GM18909 (cell line): ENCODE data around the gene MFAP4.

Experiments
- ATAC-seq: cut with Tn5 transposase; IDR thresholded peaks from one replicate; pipeline ENCODE4 v1.9.1; 2021; ENCODE audit warnings: mild to moderate bottlenecking; ENCODE audit not compliant: unreplicated experiment, poor library complexity

The MFAP4 gene, protein sequence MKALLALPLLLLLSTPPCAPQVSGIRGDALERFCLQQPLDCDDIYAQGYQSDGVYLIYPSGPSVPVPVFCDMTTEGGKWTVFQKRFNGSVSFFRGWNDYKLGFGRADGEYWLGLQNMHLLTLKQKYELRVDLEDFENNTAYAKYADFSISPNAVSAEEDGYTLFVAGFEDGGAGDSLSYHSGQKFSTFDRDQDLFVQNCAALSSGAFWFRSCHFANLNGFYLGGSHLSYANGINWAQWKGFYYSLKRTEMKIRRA

DNA sequence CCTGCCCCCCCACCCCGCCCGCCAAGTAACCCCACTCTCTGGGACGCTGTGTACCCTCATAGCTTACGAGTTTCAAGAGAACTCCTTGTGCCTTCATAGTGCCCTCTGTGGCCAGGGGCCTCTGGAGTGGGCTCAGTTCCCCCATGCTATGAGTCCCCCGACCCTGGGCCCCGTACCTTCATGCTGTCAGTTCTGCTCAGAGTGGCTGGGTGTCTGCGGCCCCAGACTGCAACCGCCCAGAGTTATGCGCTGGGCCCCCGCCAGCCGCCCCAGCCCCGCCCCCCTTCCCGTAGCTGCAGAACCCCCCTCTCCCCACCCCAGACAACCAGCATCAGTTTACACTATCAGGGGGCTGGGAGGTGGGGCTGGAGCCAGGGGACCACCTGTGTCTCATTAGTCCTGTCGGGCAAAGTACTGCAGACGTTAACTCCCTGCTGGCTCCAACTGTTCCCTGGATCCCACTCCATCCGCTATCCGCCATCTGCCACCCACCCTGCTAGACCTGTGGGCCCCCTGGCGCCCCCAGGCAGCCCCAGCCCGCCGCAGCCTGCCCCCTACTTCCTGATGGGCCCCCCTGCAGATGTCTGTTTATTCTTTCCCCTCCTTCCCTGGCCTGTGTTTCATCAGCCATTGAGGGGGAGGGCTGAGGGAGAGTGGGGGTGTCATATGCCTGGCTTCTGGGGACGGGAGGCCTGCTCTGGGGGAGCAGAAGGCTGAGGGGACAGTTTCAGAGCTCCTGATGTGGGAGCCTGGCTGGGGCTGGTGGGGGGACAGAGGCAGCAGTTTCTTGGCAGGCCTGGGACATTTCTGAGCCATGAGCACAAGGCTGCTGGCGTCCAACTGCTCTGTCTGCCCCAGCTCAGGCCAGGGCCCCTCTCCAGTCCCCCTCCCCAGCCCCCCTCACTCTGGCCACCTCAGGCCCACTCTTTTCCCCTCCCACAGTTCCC, at the start of gene MFAP4:
MFAP4 (minus strand) TSS at position 217 of the 947 bp plus-strand sequence; CDS start at position 182, 35 bp downstream.
- no peak for ATAC-seq

DNA sequence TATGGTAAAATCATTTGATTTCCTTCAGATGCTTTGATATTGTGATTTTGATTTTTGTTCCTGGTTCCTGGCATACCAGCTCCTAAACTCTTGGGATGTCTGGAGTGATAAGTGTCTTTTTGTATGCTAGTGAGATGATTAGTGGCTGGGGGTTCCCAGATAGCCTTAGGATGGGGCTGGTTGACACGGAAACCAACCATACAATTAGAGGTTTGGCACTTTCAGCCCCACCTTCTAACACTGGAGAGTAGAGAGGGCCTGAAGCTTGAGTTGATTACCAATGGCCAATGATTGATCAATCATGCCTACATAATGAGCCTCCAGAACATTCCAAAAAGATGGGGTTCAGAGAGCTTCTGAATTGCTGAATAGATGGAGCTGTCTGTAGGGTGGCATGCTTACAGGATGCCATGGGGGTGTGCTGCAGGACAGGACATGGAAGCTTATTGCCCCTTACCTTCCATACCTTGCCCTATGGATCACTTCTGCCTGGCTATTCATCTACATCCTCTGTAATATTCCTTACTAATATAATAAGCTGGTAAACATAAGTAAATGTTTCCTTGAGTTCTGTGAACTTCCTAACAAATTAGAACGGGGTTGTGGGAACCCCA, 46.8 kb upstream of the MFAP4 start:
- ATAC-seq, result no peak

DNA sequence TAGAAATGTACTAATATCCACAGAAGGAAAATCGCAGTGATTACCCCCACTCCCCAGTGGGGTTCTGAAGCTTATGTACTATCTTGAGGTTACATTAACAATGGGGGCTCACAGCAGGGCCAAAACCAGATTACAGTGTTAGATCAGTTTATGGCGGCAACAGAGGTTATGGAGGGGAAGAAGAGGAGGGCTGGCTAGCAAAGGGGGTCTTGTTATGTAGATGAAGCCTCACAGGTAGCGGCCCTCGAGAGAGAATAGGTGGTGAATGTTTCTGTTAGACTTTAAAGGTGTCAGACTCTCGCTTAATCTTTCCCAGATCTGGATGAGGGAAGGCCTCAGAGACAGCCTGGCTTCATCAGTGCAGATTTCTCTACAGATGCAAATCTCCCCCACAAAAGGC, 46.3 kb upstream of the MFAP4 start:
- no peak for ATAC-seq

DNA sequence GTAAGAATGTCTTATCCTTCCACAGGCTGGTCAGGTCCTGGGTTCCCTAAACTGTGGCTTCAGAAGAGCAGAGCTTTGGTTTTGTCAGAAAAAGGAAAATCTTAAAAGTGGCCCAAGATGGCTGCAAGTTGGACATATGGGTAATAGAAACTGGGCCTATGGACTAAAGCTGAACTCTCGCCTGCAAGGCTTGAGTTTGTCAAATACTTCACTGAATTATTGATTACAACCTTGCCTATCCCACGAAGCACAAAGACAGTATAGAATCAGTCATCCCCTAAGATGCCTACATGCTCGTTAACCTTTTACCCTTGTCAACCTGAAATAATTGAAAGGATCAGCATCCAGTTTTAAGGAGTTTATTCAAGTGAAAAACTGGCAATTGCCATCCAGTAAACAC, 44.7 kb upstream of the MFAP4 start:
- ATAC-seq, result no peak

DNA sequence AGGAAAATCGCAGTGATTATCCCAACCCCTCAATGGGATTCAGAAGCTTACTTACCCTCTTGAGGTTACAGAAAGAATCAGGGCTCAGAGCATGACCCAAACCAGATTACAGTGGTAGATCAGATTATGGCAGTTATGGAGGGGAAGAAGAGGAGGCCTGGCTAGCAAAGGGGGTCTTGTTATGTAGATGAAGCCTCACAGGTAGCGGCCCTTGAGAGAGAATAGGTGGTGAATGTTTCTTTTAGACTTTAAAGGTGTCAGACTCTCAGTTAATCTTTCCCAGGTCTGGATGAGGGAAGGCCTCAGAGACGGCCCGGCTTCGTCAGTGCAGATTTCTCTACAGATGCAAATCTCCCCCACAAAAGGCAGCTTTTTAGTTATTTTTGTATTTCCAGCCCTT, 39.6 kb upstream of the MFAP4 start:
- ATAC-seq, result no peak

DNA sequence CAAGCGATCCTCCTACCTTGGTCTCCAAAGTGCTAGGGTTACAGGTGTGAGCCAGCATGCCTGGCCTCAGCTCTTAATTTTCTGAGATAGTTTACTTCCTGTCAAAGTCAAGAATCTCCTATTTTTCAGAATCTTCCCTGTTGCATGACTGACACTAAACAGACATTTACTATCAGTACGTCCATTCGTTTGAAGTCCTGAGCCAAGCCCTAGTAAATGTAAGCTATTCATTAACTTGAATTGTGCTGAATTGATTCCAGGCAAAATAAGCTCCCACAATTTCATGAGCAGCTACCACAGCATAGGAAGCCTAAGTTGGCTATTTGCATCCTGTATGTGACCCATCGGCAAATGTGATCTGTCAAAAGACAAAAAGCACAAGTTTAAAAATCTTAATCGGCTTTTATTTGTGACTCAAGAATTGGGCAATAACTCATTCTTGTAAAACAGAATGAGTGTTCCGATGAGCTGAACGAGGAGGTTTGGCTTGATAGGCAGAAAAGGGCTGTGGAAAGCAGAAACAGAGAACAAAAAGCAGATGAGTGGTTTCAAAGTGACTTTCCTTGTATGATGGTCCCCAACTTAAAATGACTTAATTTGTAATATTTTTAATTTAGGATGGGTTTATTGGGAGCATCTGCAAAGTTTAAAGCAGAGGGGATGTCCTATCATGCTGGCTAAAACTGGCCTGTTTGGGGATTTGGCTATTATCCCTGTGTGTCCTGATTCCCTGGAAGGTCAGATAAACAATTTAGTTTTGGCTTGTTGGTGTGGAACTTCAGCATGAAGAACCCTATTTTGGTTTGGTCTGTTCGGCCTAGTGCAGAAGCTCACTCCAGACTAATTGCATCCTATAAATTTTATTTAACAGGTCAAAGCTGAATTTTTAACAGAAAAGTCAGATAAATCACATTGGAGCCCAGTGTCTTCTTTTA, 38.2 kb upstream of the MFAP4 start:
- no peak for ATAC-seq

DNA sequence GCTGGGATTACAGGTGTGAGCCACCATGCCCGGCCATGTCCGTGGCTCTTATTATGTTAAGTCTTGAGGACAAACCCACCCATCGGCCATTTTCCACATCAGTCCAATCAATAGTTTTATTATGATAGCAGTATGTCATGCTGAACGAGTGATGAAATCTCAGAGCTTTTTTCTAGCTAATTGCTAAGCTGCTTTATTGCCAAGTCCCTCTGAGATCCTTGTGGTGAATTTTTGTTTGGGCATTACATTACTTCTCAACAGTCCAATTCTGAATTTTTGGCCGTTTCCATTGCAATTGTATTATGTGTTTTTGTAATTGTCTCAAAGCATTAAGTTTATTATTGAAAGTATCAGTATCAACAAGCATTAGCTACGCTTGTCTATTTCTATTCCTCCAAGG, 34.9 kb upstream of the MFAP4 start:
- ATAC-seq, result no peak

DNA sequence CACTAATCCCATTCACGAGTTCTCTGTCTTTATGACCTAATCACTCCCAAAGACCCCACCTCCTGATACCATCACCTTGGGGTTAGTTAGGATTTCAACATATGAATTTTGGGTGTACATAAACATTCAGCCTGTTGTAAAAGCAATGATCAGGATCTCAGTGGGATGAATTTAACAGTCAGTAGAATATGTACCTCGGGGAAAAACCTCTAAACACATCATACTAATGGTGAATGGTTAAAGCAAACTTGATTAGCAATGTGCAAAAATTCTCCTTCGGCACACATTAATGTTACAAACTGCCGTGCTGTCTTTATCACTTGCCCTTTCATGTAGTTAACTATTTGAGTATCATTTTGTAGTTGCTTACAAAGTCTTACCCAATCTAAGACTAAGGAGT, 34.2 kb upstream of the MFAP4 start:
- ATAC-seq, result no peak

DNA sequence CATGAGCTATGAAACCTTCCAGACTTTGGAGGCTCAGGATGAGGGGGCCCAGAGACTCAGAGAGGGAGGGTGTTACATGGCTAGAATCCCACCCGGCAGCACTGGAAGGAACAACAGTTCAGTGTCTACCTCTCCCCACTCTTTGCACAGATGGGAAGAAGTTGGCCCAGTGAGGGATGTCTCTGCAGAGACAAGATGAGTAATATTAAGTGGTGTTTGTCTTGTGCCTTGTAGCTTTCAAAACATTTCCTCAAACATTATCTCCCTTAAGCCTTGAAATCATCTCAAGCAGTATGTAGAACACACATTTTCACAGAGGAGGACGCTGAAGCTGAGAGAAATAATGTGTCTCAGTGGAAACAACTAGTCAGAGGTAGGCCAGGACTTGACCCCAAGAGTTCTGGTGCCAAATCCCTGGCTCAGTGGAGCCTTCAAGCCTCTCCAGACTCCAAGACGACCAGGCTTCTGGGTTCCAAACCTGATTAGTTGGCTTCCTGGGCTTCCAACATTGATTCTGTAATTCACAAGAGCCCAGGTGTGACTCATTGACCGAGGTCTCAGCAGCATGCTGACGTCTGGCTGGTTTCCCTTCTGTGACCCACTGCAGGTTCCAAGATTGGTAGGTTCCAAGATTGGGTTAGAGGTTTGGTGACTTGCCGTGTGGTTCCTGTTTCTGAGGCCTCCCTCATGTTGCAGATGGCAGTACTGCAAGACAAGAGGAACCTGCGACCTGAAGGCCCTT, 31.4 kb upstream of the MFAP4 start:
- no peak for ATAC-seq

DNA sequence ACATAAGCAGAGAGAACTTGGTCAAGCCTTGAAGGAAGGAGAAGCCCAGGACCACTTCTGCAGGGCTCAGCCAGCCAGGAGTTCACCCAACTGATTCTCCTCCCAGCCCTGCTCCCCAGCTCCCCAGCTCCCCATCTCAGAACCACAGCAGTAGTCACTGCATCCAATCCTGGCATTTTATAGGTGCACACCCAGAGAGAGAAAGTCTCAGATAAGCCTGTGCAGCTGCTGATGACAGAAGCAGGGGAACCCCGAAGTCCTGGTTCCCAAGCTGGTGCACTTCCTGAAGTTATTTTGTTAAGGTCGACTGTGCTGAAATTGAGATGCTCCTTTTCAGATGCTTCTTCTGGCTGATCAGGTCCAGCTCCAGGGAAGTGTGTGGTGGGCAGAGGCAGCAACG, 30.6 kb upstream of the MFAP4 start:
- ATAC-seq, result no peak

DNA sequence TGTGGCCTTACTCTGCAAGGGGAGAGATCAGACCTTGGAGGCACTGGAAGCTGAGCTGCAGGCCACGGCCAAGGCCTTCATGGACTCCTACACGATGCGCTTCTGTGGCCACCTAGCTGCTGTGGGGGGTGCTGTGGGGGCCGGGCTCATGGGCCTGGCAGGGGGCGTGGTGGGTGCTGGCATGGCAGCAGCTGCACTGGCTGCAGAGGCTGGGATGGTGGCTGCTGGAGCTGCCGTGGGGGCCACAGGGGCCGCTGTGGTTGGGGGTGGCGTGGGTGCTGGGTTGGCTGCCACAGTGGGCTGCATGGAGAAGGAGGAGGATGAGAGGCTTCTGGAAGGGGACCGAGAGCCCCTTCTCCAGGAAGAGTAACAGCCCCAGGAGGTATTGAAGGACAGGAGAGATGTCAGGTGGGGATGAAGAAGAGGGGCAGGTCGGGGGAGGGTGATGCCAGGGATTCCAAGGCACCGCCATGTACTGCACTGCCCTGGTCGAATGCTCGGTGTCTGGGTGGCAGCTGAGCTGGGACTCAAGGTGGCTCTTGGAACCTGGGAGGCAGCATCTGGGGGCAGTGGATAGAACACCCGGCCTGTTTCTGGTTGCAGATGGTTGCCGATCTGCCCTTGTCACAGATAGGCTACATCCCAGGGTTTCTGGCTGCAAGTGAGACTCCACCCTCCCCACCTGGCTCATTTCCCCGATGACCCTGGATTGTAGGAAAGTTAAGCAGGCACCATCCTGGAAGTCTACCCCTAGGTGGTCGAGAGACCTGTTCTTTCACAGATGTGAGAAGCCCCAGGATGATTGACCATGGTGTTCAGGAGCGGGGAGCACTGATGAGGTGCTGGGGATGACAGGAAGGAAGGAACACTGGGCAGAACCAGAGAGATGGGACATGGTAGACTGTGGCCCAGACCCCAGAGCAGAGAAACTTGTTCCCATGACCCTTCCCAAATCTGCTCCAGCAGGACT, 29.1 kb upstream of the MFAP4 start:
- no peak for ATAC-seq

DNA sequence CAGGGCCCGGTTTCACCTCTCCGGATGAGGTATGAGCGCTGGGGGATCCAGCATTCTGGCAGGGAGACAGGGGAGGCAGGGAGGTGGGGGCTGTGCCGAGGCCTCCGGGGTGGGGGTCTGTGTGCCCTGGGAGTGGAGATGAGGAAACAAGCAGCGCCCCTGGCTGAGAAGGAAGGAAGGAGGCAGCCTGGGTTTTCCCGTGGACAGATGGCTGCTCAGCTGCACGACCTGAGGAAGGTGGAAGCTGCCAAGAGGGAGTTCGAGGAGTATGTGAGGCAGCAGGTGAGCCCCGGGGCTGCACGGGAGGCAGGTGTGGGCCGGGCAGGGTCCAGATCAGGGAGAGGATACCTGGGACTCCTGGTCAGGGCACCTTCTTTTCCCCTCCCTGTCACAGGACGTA, 28.3 kb upstream of the MFAP4 start:
- ATAC-seq, result no peak

DNA sequence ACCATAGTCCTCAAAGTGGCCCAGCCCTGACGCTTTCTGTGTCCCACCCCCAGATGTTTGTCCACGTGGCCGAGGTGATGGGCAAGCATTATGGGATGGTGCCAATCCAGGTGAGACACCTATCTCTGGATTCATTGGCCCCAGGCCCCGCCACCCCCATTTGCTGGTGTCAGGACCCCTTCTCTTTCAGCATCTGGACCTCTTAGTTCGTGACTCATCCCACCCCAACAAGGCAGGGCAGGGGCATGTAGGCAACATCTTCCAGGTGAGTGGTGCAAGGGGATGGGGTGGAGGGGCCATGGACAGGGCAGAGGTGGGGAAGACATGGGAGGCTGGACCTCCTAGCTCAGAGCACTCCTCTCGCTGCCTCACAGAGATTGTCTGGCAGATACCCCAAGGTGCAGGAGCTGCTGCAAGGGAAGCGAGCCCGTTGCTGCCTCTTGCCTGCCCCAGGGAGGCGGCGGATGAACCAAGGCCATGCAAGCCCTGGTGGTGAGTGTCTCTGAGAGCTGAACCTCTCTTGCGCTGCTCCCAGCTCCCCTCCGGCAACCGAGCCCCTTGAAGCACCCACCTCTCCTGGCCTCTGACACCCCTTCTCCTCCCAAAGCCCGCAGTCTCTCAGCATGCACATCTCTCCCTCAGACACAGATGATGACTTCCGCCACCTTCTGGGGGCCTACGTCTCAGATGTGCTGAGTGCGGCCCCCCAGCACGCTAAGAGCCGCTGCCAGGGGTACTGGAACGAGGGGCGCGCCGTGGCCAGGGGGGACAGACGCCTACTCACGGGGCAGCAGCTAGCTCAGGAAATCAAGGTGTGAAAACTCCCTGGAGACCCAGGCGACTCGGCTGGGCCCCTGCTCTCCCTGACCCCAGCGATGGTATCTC, 27.6 kb upstream of the MFAP4 start:
- no peak for ATAC-seq

DNA sequence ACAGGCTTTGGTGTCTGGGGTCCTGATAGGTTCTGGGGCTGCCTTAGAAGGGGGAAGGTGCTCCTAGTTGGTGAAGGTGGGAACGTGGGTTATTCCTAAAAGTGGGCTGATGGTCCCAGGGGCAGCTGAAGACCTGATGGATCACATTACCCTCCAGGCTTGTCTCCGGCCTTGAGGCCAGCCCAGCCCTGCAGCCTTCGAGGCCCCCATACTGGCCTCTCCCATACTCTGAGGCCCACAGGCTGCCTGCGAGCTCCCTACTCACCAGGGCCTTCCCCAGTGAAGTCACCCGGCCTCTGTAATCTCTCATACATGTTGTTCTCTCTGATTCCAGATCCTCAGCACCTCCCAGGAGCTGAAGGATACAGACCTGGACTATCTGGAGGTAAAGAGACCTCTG, 26.8 kb upstream of the MFAP4 start:
- ATAC-seq, result no peak

DNA sequence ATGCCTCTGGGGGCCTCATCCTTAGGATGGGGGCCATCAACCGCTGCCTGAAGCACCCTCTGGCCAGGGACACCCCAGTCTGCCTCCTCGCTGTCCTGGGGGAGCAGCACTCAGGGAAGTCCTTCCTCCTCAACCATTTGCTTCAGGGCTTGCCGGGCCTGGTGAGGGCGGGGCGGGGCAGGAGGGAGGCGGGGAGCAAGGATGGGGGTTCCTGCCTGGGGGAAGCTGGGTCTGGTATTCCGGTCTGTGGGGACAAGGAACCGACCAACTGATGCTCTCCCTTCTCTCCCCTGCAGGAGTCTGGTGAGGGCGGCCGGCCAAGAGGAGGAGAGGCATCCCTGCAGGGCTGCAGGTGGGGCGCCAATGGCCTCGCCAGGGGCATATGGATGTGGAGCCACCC, 26.0 kb upstream of the MFAP4 start:
- no peak for ATAC-seq

DNA sequence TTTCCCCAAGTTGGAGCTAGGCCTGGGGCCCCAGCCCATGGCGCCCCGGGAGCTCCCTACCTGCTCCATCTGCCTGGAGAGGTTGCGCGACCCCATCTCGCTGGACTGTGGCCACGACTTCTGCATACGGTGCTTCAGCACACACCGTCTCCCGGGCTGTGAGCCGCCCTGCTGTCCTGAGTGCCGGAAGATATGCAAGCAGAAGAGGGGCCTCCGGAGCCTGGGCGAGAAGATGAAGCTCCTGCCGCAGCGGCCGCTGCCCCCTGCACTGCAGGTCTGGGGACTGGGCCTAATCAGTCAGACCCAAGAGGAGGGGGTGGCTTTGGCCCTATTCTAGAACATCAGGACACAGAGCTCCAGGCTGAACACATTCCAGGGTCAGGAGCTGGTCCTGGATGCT, 25.5 kb upstream of the MFAP4 start:
- no peak for ATAC-seq

DNA sequence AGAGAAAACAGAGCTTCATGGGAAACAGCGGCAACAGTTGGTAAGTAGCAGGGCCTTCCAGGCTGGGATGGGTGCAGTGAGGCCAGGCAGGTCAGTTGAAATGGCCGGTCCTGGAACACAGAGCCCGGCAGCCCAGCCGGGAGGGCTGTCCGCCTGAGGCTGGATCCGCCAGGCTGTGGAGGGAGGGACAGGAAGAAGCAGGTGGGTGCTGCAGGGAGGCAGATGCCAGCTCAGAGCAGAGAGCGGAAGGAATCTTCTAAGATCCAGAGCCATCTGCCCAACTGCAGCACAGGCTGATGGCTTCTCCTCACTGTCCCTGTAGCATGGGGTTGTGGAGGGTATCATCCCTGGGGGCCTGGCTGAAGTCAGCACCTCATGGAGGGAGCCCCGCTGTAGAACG, 24.6 kb upstream of the MFAP4 start:
- ATAC-seq, result no peak
